ENCODE results near the gene MRPL20.

DNA sequence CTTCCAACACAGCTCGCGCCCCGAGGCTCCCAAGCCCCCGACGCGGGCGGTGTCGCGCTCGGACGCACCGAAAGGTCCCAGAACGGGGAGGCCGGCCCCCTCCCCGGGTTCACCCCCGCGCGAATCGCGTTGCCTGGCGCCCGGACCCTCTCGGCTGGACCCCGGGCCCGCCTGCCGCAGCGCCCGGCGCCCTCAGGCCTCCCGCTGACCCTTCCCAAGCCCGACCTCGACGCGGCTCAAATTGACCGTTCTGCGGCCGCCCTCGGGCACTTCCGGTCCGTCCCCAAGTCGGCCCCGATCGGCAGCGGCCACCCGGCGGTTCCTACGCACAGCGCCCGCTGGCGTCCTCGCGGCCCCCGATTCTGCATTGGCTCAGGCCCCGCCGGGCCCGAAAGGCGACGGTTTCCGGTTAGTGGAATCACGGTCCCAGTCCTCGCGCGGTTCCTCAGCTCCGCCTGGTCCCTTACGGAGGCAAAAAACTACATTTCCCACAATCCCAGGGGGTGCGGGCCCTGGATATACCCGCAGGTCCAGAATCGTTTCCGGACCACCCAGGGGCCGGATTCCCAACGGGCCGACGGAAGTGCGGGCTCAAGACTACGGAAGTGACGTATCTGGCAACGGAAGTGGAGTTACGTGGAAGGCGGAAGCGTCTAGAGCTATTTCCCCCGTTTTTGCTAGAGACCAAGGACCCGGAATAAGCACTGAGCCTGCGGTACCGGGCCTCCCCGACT, 32.0 kb downstream of the MRPL20 start, which contains the start of gene AURKAIP1:
- no peak for TF ChIP-seq YY1 (IDR thresholded peaks at IDR 0.05; ENCODE audit: insufficient read depth, insufficient read length)
- TF ChIP-seq SUZ12 (IDR thresholded peaks at IDR 0.05; ENCODE audit: extremely low read depth, insufficient read depth, insufficient read length), result no peak
- TF ChIP-seq ZNF274 (IDR thresholded peaks at IDR 0.05; ENCODE audit: low read depth, low read length), result no peak
